Measurements from ENCODE around the gene KRTAP10-7.

DNA sequence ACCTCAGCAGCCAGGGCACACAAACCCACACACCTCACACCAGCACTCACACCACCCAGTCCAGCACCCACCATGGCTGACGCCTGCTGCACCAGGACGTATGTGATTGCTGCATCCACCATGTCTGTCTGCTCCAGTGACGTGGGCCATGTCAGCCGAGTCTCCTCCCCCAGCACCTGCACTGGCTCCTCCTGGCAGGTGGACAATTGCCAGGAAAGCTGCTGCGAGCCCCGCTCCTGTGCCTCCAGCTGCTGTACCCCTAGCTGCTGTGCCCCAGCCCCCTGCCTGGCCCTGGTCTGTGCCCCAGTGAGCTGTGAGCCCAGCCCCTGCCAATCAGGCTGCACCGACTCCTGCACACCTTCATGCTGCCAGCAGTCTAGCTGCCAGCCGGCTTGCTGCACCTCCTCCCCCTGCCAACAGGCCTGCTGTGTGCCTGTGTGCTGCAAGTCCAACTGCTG lies 11.7 kb downstream of the KRTAP10-7 start, which contains the start of gene KRTAP10-8:
- TF ChIP-seq, protein P1, sequence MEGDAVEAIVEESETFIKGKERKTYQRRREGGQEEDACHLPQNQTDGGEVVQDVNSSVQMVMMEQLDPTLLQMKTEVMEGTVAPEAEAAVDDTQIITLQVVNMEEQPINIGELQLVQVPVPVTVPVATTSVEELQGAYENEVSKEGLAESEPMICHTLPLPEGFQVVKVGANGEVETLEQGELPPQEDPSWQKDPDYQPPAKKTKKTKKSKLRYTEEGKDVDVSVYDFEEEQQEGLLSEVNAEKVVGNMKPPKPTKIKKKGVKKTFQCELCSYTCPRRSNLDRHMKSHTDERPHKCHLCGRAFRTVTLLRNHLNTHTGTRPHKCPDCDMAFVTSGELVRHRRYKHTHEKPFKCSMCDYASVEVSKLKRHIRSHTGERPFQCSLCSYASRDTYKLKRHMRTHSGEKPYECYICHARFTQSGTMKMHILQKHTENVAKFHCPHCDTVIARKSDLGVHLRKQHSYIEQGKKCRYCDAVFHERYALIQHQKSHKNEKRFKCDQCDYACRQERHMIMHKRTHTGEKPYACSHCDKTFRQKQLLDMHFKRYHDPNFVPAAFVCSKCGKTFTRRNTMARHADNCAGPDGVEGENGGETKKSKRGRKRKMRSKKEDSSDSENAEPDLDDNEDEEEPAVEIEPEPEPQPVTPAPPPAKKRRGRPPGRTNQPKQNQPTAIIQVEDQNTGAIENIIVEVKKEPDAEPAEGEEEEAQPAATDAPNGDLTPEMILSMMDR (IDR thresholded peaks at IDR 0.05), result no peak
- no peak for TF ChIP-seq POLR2A (IDR thresholded peaks at IDR 0.05)

All from right lobe of liver (tissue), 4 donors.